HG03060 (cell line): ENCODE measurements around the gene TDRD7.

Source experiments
- ATAC-seq: cut with Tn5 transposase; IDR thresholded peaks from one replicate; pipeline ENCODE4 v1.9.1; 2021; ENCODE audit warnings: low read depth, moderate number of reproducible peaks; ENCODE audit not compliant: unreplicated experiment

The TDRD7 gene

DNA sequence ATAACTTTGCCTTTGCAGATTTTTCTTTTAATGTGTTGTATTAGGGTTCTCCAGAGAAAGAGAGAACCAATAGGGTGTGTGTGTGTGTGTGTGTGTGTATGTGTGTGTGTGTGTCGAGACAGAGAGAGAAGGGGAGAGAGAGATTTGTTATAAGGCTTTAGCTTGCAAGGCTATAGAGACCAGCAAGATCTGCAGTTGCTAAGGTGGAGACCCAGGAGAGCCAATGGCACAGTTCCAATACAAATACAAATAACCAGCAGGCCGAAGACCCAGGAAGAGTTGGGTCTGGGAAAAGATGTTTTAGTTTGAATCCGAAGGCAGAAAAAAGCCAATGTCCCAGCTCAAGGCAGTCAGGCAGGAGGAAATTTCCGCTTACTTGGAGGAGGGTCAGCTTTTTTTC, 112.5 kb downstream of the TDRD7 start:
- ATAC-seq, result no peak

GRCh38 chr9:97525451-97525850, 113.6 kb downstream of the TDRD7 start:
- no peak for ATAC-seq

DNA sequence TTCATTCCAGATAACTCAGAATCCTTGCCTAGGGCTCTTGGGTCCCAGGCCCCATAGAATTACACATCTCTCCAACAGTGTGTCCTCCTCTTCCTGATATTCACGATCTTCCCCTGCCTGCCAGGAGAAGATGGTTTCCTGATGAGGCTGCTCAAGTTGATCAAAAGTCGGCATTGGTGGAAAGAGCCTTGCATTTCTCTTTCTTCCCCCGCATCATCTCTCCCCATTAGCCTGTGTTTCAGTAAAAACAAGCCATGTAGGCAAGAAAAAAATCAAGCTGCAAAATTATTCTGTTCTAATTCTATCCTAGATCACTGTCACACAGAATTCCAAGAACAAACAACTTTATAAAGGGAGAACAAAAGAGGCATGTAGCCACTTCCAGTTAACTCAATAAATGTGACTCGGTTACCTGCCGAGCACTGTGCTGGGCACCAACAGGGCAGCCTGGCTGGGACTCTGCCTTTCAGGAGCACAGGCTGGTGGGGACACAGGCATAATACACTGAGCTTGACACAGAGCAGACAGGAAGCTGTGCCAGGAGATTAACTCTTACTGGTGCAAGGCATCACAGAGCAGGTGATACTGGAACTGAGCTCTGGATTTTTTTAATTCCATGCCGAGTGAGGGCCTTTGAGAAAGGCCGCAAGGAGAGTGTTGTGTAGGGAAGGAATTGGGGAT, 115.1 kb downstream of the TDRD7 start:
- no peak for ATAC-seq

DNA sequence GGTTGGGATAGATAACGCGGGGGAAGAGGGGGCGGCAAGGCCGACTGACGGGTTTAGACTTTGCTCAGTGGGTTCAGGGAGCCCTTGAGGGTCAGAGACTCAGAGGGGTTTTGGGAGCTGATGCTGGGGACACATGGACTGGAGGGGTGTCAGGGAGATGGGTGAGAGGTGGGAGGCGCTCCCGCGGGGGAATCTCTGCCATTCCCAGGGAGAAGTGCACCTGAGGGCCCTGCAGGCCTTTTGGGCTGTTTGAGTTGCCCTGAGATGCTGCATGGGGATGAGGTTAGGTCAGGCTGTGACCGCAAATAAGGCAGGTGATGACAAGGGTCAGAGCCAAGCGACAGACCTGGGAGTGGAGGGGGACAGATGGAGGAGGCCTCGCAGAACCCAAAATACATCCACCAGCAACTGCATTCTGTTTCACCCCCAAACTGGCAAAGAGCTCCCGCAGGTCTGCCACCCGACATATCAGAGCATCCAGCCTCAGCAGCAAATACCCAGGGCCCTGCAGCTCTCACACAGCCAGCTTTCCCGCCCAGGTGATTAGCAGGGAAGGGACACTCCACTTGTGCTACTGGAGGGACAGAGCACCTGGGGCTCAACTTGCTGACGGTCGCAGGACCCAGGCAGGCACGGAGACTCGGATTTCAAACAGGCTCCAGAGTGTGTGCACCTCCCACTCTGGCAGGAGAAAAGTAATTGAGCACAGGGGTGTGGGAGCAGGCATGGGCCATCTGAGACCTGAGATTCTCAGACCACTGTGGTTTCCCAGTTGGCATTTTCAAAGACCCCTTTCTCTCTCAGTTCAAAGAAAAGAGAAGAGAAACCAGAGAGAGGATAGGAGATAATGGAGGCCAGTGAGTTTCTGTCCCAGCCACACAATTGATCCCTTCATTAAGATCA, 116.0 kb downstream of the TDRD7 start:
- ATAC-seq, result no peak

DNA sequence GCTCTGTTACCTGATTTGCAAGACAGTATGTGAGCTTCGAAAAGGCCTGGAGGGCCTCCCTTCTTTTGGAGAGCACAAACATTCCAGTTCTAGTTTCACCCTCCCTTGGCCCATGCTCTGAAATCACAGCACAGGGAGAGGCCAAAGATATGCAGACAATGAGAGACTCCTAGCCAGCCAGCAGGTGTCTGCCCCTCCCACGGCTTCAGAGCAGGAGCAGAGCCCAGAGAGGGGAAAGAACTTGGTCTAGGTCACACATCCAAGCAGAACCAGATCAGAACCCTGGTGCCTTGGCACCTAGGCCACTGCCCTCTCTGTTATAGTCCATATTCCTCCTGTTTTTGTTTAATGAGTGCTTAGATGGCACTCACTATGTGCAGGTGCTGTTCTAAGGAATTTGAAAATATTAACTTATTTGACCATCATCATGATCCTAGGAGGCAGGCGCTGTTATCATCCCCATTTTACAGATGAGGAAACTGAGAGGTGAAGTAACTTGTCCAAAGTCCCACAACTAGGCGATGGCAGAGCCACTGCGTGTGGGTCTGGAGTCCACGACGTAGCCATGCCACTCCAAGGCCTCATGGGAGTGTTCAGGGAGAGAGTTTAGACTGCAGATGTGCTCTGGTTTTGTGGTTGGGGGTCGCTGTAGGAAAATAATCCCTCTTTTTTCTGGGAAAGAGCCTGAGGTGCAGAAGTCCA, 116.8 kb downstream of the TDRD7 start:
- ATAC-seq, result no peak

DNA sequence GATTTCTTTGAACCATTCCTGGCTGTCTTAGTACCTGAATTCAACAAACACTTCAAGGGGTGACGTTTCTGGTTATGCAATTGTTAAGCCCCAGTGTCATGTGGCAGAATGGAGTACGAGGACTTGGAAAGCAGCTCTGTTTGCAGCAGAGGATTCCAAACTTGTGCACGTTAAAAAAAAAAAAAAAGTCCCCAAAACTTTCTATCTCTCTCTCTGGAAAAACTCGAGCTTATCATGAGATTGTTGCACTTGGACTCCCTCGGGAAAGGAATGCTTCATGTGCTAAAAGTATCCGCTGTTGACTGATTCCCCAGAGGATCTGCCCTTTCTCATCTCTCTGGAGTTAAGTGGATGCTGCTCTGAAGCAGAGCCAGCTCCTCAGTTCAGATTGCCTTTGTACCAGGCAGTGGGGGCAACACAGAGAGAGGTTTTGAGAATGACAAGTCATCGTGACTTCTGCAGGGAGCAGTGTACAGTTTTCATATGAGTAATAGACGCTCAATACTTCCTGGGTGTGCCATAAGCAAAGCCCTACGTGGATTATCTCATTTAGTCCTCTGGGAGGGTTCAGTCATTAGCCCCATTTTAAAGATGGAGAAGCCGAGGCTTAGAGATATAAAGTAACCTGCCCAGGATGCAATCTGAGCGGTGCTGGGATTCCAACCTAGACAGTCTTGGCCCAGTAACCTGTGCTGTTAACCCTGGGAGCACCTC, 117.6 kb downstream of the TDRD7 start:
- ATAC-seq, result peak; percentile 81

DNA sequence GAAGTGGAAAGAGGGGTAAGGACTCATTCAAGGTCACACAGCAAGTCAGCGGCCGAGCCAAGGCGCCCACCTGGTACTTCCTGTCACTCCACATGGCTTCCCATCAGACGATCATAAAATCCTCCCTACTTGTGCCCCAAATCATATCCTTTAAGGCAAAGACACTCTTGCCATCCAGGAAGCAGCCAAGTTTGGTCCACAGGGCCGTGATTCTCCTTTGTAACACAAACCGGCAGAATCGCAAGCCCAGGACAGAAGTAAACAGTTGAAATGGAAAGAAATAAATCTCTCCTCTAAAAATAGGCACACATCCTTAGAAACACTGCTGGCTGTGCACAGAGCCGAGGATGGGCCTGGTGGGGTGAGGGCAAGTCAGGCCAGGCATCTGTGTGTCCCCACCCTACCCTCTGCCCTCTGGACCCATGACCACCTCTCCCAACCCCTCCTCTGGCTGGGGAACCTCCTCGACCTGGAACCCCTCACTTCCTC, 120.0 kb downstream of the TDRD7 start:
- no peak for ATAC-seq

- ATAC-seq, result no peak
Measured at GRCh38 chr9:97534185-97534584, 122.3 kb downstream of the TDRD7 start.

DNA sequence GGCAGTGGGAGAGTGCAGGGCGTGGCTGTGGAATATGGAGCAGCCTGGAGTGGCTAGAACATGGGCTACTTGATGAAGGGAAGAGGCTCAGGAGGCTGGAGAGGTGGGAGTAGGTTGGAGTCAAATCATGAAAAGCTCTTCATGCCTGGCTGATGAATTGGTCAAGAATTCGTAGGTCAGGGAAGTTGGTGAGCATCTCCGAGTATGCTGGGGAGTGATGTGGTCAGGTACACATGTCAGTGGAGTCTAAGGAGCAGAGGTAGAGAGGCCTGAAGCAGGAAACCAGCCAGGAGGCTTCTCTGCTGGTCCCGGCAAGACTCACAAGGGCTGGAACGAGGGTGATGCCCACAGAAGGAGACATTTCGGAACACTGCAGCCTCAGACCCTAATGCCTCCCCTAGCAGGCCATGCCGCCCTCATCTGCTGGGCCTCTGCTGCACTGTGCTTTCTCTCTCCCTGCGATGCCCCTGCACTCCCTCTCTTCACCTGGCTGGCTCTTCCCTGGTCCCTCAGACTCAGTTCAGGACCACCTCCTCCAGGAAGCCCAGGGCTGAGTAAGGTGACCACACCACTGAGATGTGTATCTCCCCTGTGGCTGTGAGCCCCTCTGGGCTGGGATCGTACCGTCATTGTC, 123.2 kb downstream of the TDRD7 start:
- ATAC-seq, result no peak

- no peak for ATAC-seq
Measured at GRCh38 chr9:97535771-97536170, 123.9 kb downstream of the TDRD7 start.

- no peak for ATAC-seq
Measured at GRCh38 chr9:97536480-97536879, 124.6 kb downstream of the TDRD7 start.

- no peak for ATAC-seq
Measured at GRCh38 chr9:97543561-97543960, 131.7 kb downstream of the TDRD7 start.

GRCh38 chr9:97545486-97545885, 133.6 kb downstream of the TDRD7 start:
- ATAC-seq, result no peak
